AG10803 (cell line): ENCODE data around the gene CACTIN.

ENCODE experiments used
- DNase-seq: peaks from one replicate; pipeline ENCODE4 v3.0.0; 2010; ENCODE audit warnings: low read depth
- H3K4me3 ChIP-seq: 2 replicates; pipeline ENCODE4 v1.5.1; 2011; ENCODE audit warnings: mild to moderate bottlenecking, low read length, control low read depth
- TF ChIP-seq, protein P1 (sequence below): conservative IDR thresholded peaks from 2 replicates; pipeline ENCODE4 v1.5.1; 2011; ENCODE audit warnings: mild to moderate bottlenecking, low read length, control low read depth, inconsistent platforms

Gene CACTIN

DNA sequence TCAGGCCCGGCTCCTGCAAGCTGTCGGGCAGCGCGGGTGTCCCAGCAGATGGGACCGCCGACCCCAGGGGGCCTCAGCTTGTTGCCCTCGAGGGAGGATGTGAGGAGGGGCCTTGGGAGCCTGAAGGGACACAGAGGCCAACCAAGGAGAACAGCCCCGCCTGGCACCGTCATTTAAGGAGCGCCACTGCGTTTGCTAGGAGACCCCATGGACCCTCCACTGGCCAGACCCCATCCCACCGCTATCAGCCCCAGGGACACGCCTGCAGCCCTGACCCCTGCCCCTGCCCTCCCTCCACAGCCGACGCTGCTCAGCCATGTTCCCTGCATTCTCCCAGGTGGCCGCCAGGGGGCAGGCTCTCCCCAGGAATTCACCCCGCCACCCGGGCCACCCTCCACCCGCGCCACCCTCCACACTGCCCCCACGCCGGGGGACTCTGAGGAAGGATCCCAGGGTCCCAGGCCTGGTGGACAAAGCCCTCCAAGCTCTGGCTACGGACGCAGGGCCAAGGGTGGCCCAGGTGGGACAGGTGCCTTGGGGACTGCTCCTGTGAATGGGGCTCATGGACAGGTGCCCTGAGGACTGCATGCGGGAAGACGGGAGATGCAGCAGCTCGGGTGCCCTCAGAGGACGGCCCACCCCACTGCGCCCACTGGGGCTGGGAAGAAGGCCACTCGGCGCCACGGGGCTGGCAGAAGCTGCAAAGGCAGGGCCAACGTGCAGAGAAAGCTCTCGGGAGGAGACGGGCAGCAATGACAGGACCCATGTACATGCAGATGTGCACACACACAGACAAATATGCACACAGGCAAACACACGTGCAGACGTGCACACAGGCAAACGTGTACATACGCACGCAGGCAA is 39.3 kb upstream of the CACTIN start:
- peak; percentile 17 for DNase-seq
- no peak overlapping the region for H3K4me3 ChIP-seq
- TF ChIP-seq, protein P1, sequence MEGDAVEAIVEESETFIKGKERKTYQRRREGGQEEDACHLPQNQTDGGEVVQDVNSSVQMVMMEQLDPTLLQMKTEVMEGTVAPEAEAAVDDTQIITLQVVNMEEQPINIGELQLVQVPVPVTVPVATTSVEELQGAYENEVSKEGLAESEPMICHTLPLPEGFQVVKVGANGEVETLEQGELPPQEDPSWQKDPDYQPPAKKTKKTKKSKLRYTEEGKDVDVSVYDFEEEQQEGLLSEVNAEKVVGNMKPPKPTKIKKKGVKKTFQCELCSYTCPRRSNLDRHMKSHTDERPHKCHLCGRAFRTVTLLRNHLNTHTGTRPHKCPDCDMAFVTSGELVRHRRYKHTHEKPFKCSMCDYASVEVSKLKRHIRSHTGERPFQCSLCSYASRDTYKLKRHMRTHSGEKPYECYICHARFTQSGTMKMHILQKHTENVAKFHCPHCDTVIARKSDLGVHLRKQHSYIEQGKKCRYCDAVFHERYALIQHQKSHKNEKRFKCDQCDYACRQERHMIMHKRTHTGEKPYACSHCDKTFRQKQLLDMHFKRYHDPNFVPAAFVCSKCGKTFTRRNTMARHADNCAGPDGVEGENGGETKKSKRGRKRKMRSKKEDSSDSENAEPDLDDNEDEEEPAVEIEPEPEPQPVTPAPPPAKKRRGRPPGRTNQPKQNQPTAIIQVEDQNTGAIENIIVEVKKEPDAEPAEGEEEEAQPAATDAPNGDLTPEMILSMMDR, result peak; percentile 71

DNA sequence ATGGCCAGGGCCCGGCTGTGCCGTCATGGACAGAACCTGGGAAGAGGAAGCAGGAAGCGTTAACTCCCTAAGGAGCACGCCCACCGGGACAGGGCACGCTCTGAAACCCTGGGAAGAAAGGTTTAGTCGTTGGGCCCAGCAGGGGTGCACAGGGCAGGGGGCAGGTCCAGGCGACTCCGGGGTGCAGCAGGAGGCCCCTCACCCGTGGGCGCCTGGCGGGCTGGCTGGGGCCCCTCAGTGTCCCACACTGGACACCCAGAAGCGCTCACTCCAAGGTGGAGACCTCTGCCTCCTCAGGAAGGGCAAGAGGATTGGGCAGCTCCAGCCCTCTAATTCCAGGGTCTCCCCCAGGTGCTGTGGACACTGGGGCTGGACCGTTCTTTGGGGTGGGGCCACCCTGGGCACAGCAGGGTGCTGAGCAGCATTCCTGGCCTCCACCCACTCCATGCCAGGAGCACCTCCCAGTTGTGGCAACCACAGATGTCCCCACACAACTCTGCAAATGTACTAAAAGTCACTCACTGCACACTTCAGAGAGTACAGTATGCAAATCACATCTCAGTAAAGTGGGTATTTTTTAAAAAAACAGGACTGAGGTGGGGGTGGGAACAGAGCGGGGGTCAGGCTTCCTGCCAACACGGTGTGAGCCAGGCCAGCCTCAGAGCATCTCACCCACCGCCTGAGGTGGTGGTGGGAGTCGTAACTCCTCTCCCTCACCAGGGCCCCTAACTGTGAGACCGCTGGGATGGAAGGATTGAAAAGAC is 38.5 kb upstream of the CACTIN start:
- no peak for DNase-seq
- TF ChIP-seq, protein P1, result no peak
- H3K4me3 ChIP-seq, result no peak overlapping the region

DNA sequence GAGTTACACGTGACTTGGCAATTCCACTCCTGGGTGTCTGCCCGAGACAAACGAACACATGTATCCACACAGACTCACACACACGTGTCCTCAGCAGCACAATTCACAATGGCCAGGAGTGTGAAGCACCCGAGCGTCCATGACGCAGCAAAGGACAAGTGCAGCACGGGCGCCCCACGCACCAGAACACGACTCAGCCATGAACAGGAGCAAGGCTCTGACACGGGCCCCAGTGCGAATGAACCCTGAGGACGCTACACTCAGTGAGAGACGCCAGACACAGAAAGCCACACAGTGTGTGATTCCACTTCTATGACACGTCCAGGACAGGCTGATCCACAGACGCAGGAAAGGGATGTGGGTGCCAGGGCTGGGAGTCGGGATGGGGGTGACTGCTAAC is 37.2 kb upstream of the CACTIN start:
- no peak for DNase-seq
- TF ChIP-seq, protein P1, result no peak
- H3K4me3 ChIP-seq, result no peak overlapping the region

DNA sequence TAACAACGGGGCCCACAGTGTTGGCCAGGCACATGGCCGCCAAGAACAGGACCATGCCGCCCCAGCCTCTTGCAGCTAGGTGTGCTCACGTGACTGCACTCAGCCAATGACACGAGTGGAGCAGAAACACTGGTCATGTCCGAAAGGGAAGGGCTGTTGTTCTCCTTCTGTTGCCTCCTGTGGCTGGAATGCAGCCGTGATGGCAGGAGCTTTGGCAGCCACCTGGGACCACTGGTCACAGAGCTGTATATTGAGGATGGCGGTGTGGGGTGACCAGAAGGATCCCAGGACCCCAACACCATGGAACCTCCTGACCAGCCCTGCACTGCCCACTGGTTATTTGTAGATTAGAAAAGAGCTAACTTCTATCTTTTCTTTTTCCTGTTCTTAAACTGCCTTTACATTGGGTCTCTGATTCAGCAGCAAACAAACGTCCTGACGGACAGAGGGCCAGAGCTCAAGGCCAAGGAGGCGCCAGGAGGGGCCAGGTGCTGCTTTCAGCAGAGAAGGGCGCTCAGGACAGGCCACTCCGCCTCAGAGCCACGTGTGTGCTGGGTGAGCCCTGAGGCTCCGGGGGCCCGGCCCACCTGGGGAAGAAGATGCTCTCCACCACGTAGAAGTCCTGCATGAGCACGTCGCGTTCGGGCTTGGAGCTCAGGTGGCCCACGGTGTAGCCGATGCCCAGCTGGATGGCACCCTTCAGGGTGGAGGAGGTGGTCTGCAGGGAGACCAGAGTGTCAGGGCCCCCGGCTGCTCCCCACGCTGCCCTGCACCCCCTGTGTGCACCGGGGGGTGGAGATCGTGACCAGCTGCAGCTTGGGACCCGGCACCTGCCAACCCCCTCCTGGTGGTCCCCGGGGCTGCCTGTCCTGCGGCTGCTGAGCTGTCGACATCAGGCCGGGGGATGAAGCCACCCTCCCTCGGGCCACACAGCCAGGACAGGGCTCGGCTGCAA is 35.0 kb upstream of the CACTIN start:
- no peak overlapping the region for H3K4me3 ChIP-seq
- TF ChIP-seq, protein P1, result no peak
- DNase-seq, result no peak

DNA sequence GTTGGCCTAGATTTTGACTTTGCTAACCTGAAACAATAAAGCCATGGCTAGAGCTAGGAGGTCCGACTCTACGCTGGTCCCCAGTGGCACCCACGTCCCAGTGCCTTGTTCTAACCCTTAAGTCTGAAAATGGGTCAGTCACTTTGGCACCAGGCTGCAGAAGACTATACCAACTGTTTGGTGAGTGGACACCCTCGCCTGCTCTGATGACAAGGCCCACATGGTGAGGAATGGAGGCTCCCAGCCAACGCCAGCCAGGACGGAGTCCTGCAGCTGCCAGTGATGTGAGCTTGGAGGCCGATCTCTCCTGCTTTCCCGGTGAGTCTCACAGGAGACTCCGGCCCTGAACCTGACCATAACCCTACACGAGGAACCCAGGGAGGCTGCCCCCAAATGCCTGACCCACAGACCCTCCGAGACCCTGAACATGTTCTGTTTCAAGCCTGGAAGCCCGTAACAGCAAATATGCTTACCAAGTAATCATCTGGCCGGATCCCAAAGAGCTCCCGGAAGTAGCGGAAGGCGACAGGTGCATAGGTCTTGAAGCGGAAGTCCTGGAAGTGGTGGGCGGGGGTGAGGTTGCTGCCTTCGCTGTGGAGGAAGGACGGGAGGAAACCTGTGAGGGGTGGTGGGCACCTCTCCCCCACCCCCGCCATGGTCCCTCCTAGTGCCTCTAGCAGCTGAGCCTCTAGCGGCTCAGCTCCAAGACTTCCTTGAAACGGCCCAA is 34.1 kb upstream of the CACTIN start:
- H3K4me3 ChIP-seq, result no peak overlapping the region
- no peak for DNase-seq
- TF ChIP-seq, protein P1, result no peak

DNA sequence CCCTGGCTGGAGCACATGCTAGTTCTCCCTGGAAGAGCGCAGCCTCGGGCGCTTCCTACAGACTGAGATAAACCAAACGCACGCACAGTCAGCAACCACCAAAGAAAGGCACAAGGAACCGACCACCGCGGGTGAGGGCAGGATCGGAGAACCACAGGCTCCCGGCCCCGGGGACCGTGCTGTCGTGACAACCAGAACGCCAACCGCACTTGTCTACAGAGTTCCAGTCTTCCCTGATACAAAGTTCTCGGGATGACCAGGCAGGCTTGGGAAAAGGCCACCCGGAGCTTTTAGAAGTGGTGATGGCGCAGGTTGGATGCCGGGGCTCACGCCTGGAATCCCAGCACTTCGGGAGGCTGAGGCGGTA is 33.1 kb upstream of the CACTIN start:
- TF ChIP-seq, protein P1, result no peak
- no peak overlapping the region for H3K4me3 ChIP-seq
- no peak for DNase-seq
